ENCODE data around the gene KIAA1217. TPM values are rescaled to one million over a fixed set of nuclear protein-coding genes. Genes with fewer than 3 reads are reported as not detected.

Gene KIAA1217
- total RNA-seq, 6 experiments from 2014 or later = 10.4 to 25.5 (median 14.9) TPM

- DNase-seq (no peak), ATAC-seq (no peak)
- intact Hi-C loops (cut with DNase I) = no loop called here
- no peaks in the 10 kb centered on the region for H3K9me3 ChIP-seq
- no peaks in the 10 kb centered on the region for H3K4me1 ChIP-seq
- H3K4me3 ChIP-seq = no peak overlapping the region
- no peaks in the 10 kb centered on the region for H3K27me3 ChIP-seq
- no peak overlapping the region for H3K27ac ChIP-seq
- TF ChIP-seq CTCF (IDR thresholded peaks at IDR 0.05) (no peak), POLR2A (IDR thresholded peaks at IDR 0.05) (no peak)
- WGBS (ENCODE audit: insufficient coverage, low coverage, low lambda C conversion rate, missing lambda C conversion rate) = 72% methylated on average over 4 of the region's 4 CpGs
- H3K36me3 ChIP-seq = no peaks in the 10 kb centered on the region
Observed at GRCh38 chr10:24344279-24344678, 135.3 kb downstream of the KIAA1217 start.

GRCh38 chr10:24344695-24345463, 135.9 kb downstream of the KIAA1217 start:
- TF ChIP-seq POLR2A (IDR thresholded peaks at IDR 0.05) (no peak), CTCF (IDR thresholded peaks at IDR 0.05) (no peak)
- Histone ChIP-seq H3K27ac (no peak overlapping the region), H3K9me3 (no peaks in the 10 kb centered on the region), H3K4me3 (no peak overlapping the region), H3K27me3 (no peaks in the 10 kb centered on the region), H3K4me1 (no peaks in the 10 kb centered on the region), H3K36me3 (no peaks in the 10 kb centered on the region)
- intact Hi-C loops (cut with DNase I) = no loop called here
- DNase-seq = no peak
- no peak for ATAC-seq
- WGBS (ENCODE audit: insufficient coverage, low coverage, low lambda C conversion rate, missing lambda C conversion rate) = 80% methylated on average over 7 of the region's 7 CpGs

- H3K36me3 ChIP-seq = no peaks in the 10 kb centered on the region
- H3K27me3 ChIP-seq = no peaks in the 10 kb centered on the region
- no peak for ATAC-seq
- H3K4me3 ChIP-seq = no peak overlapping the region
- no peak overlapping the region for H3K27ac ChIP-seq
- WGBS (ENCODE audit: insufficient coverage, low coverage, low lambda C conversion rate, missing lambda C conversion rate) = 56% methylated on average over 5 of the region's 5 CpGs
- H3K4me1 ChIP-seq = no peaks in the 10 kb centered on the region
- TF ChIP-seq POLR2A (IDR thresholded peaks at IDR 0.05) (no peak), CTCF (IDR thresholded peaks at IDR 0.05) (no peak)
- no peak for DNase-seq
- intact Hi-C loops (cut with DNase I) = no loop called here
- H3K9me3 ChIP-seq = no peaks in the 10 kb centered on the region
Observed at GRCh38 chr10:24346877-24347519, 138.1 kb downstream of the KIAA1217 start.

- Histone ChIP-seq H3K27me3 (no peaks in the 10 kb centered on the region), H3K36me3 (no peaks in the 10 kb centered on the region), H3K27ac (no peak overlapping the region), H3K4me1 (no peaks in the 10 kb centered on the region), H3K9me3 (no peaks in the 10 kb centered on the region), H3K4me3 (no peak overlapping the region)
- 56% methylated on average over 3 of the region's 3 CpGs for WGBS (ENCODE audit: insufficient coverage, low coverage, low lambda C conversion rate, missing lambda C conversion rate)
- DNase-seq (no peak), ATAC-seq (no peak)
- no peak for TF ChIP-seq CTCF (IDR thresholded peaks at IDR 0.05)
- no peak for TF ChIP-seq POLR2A (IDR thresholded peaks at IDR 0.05)
- intact Hi-C loops (cut with DNase I) = loop anchor here in 1 of 2 donors (10.0 kb wide), 1 partner anchor 355 kb away; no protein-coding TSS in a partner anchor
Observed at GRCh38 chr10:24349379-24350001, 140.6 kb downstream of the KIAA1217 start.
